ENCODE data around the gene EVA1B. TPM values are rescaled to one million over a fixed set of nuclear protein-coding genes. Genes with fewer than 3 reads are reported as not detected.

The EVA1B gene
- total and polyA plus RNA-seq, 2 donors (not counting 3 experiments of a cell fraction or from before 2014, with no cell fraction given), result 64.7 to 132 TPM

- H2AFZ ChIP-seq (ENCODE audit: low read depth, low read length), result no peak overlapping the region
- CTCF ChIA-PET, result interaction anchor here (1.4 to 3.4 kb wide), 3 partner anchors 67 to 152 kb away, joined by 5 to 81 read pairs (median 29); partner anchors contain the start of gene TRAPPC3
- BruUV-seq (replicated peaks), result TSS peak; percentile 46
Observed at GRCh38 chr1:36286802-36287201, 36.6 kb downstream of the EVA1B start.

More at GRCh38 chr1:36286802-36287201, 36.6 kb downstream of the EVA1B start:
- POLR2A ChIA-PET, result no interaction called here
- H4K20me1 ChIP-seq (replicated peaks; ENCODE audit: control insufficient read depth, extremely low read depth, insufficient read depth, low read length), result no peaks in the 10 kb centered on the region
- H3K9ac ChIP-seq (replicated peaks; ENCODE audit: extremely low read depth, insufficient read depth, low read length), result no peak overlapping the region
- no peak overlapping the region for H3K4me2 ChIP-seq (ENCODE audit: insufficient read depth, low read length)
- intact Hi-C loops (cut with micrococcal nuclease) (no loop called here), dilution Hi-C loops (cut with MboI; ENCODE audit: extremely low pct_ligation_motif_present, low sequenced_read_pairs) (no loop called here)
- no peaks in the 10 kb centered on the region for H3K4me1 ChIP-seq (ENCODE audit: control insufficient read depth, extremely low read depth, insufficient read depth, low read length)
- no peak for TF ChIP-seq JUN (IDR thresholded peaks at IDR 0.05; ENCODE audit: borderline replicate concordance, insufficient read depth, insufficient read length, low read depth)
- no peak for TF ChIP-seq MAX (IDR thresholded peaks at IDR 0.05; ENCODE audit: insufficient read depth, insufficient read length)
- TF ChIP-seq EZH2 (IDR thresholded peaks at IDR 0.05; ENCODE audit: borderline replicate concordance, low read depth, low read length, severe bottlenecking), result no peak
- TF ChIP-seq POLR2A (IDR thresholded peaks at IDR 0.05; ENCODE audit: low read depth, low read length), result no peak
- TF ChIP-seq MYC (IDR thresholded peaks at IDR 0.05; ENCODE audit: low read depth, low read length), result no peak
- TF ChIP-seq FOS (IDR thresholded peaks at IDR 0.05; ENCODE audit: borderline replicate concordance, insufficient read depth, low read length), result no peak
- no peak for TF ChIP-seq CTCF (IDR thresholded peaks at IDR 0.05; ENCODE audit: extremely low read depth in 1 of 2, insufficient read depth in 1 of 2, low read depth in 1 of 2, low read length in 2 of 2)
- TF ChIP-seq POLR2AphosphoS5 (IDR thresholded peaks at IDR 0.05; ENCODE audit: insufficient read depth, low read depth, low read length), result no peak
- no peak for TF ChIP-seq GATA2 (IDR thresholded peaks at IDR 0.05; ENCODE audit: insufficient read depth, insufficient read length, low read depth, low read length)
- no peak overlapping the region for H3K4me3 ChIP-seq (replicated peaks in 1 of 3; ENCODE audit: insufficient read depth in 1 of 3, low read depth in 1 of 3, low read length in 3 of 3)
- FAIRE-seq, result no peak
- peaks cover 47 to 49% of the 10 kb centered on the region in 2 experiments for H3K36me3 ChIP-seq (ENCODE audit: control insufficient read depth in 2 of 2, extremely low read depth in 1 of 2, insufficient read depth in 2 of 2, low read length in 2 of 2)
- no peaks in the 10 kb centered on the region for H3K9me1 ChIP-seq (replicated peaks; ENCODE audit: control insufficient read depth, extremely low read depth, insufficient read depth, low read length)
- H3K27me3 ChIP-seq (ENCODE audit: control insufficient read depth in 2 of 2, insufficient read depth in 2 of 2, low read length in 2 of 2), result no peaks in the 10 kb centered on the region
- H3K9me3 ChIP-seq (replicated peaks; ENCODE audit: control insufficient read depth, insufficient read depth, low read length), result no peaks in the 10 kb centered on the region
- peaks cover 39% of the 10 kb centered on the region for H3K79me2 ChIP-seq (ENCODE audit: control insufficient read depth, insufficient read depth, low read length)
- no peak overlapping the region for H3K27ac ChIP-seq (ENCODE audit: insufficient read depth, low read depth, low read length)
- DNase-seq (ENCODE audit: low read depth, low spot score), result no peak

Measured in endothelial cell of umbilical vein (primary cell).